GM23338 (cell line): ENCODE results near the gene NKD1. TPM values are rescaled to one million over a fixed set of nuclear protein-coding genes. Genes with fewer than 3 reads are reported as not detected.

ENCODE experiments used
- ATAC-seq: fragments of 200-7000 bp; cut with Tn5 transposase; 3 replicates; pipeline ENCODE4 v1.9.1; 2020
- DNase-seq: peaks from one replicate; pipeline ENCODE4 v3.0.0-alpha.2; 2015; ENCODE audit warnings: low spot score
- H2AFZ ChIP-seq: fragments of 200-600 bp; sonication (generic); 2 replicates; pipeline ENCODE4 v1.8.0; 2016; ENCODE audit warnings: antibody characterized with exemption, mild to moderate bottlenecking, moderate library complexity
- H3F3A ChIP-seq: fragments of 200-600 bp; sonication (generic); replicated peaks from 2 replicates; pipeline ENCODE4 v1.8.0; 2017; ENCODE audit warnings: antibody characterized with exemption, mixed run types, low read depth
- H3K27ac ChIP-seq: fragments of 200-600 bp; sonication (generic); 2 replicates; pipeline ENCODE4 v1.6.1; 2016; ENCODE audit warnings: low read depth
- H3K27me3 ChIP-seq: fragments of 200-600 bp; sonication (generic); 2 replicates; pipeline ENCODE4 v1.8.0; 2016; ENCODE audit warnings: mild to moderate bottlenecking, mixed run types, moderate library complexity; ENCODE audit not compliant: insufficient read depth
- H3K36me3 ChIP-seq: fragments of 200-600 bp; sonication (generic); 2 replicates; pipeline ENCODE4 v1.8.0; 2016; ENCODE audit warnings: mild to moderate bottlenecking; ENCODE audit not compliant: insufficient read depth
- H3K4me1 ChIP-seq: fragments of 200-600 bp; sonication (generic); 2 replicates; pipeline ENCODE4 v1.8.0; 2016; ENCODE audit warnings: mild to moderate bottlenecking, moderate library complexity; ENCODE audit not compliant: insufficient read depth
- H3K4me2 ChIP-seq: fragments of 200-600 bp; sonication (generic); 2 replicates; pipeline ENCODE4 v1.7.1; 2017; ENCODE audit warnings: mixed run types
- H3K4me3 ChIP-seq: fragments of 200-600 bp; sonication (generic); 2 replicates; pipeline ENCODE4 v1.6.1; 2016; ENCODE audit warnings: mixed run types
- H3K79me2 ChIP-seq: fragments of 200-600 bp; sonication (generic); replicated peaks from 2 replicates; pipeline ENCODE4 v1.8.0; 2017; ENCODE audit warnings: mild to moderate bottlenecking; ENCODE audit not compliant: insufficient read depth
- H3K9me2 ChIP-seq: fragments of 200-600 bp; sonication (generic); 2 replicates; pipeline ENCODE4 v1.8.0; 2017; ENCODE audit not compliant: insufficient read depth
- H4K20me1 ChIP-seq: fragments of 200-600 bp; sonication (generic); replicated peaks from 2 replicates; pipeline ENCODE4 v1.8.0; 2017; ENCODE audit warnings: mild to moderate bottlenecking; ENCODE audit not compliant: insufficient read depth
- H3K27ac Mint-ChIP-seq: 2 replicates; pipeline ENCODE4 v1.8.0; 2020; ENCODE audit warnings: inconsistent platforms, mild to moderate bottlenecking, moderate library complexity, mixed read lengths
- H3K27me3 Mint-ChIP-seq: 3 replicates; pipeline ENCODE4 v1.8.0; 2022; ENCODE audit warnings: low read depth, mild to moderate bottlenecking, moderate library complexity, mixed read lengths, inconsistent platforms; ENCODE audit not compliant: insufficient read depth, poor library complexity
- H3K36me3 Mint-ChIP-seq: 3 replicates; pipeline ENCODE4 v1.8.0; 2021; ENCODE audit warnings: low read depth, mild to moderate bottlenecking, inconsistent platforms, moderate library complexity, mixed read lengths
- H3K4me1 Mint-ChIP-seq: 3 replicates; pipeline ENCODE4 v1.8.0; 2020; ENCODE audit warnings: mild to moderate bottlenecking, inconsistent platforms, mixed read lengths
- H3K4me3 Mint-ChIP-seq: 3 replicates; pipeline ENCODE4 v1.8.0; 2021; ENCODE audit warnings: moderate library complexity, mild to moderate bottlenecking, inconsistent platforms, mixed read lengths
- H3K9me3 Mint-ChIP-seq: 3 replicates; pipeline ENCODE4 v1.8.0; 2020; ENCODE audit warnings: moderate library complexity, mild to moderate bottlenecking, inconsistent platforms, mixed read lengths
- CREB1 ChIP-seq: fragments of 250-450 bp; sonication (Bioruptor Pico); IDR thresholded peaks from 2 replicates; pipeline ENCODE4 v1.5.0; 2020; ENCODE audit warnings: low read depth, mild to moderate bottlenecking, moderate library complexity
- CTCF ChIP-seq, 2 experiments: fragments of 200-600 bp in 1 of 2; sonication (generic) in 1 of 2; conservative IDR thresholded peaks; 2 replicates each; pipeline versions ENCODE4 v1.5.1 to v1.6.1; 2016 to 2017; ENCODE audit warnings: antibody characterized with exemption in 2 of 2, low read depth in 2 of 2, mild to moderate bottlenecking in 2 of 2, moderate library complexity in 1 of 2
- ETS1 ChIP-seq: IDR thresholded peaks from 2 replicates; pipeline ENCODE4 v1.6.1; 2016; ENCODE audit warnings: antibody characterized with exemption
- EZH2 ChIP-seq: fragments of 200-600 bp; sonication (generic); IDR thresholded peaks from one replicate; pipeline ENCODE4 v1.8.0; 2017; ENCODE audit warnings: antibody characterized with exemption, mild to moderate bottlenecking, low read depth; ENCODE audit not compliant: unreplicated experiment
- EZH2phosphoT487 ChIP-seq: fragments of 200-600 bp; sonication (generic); IDR thresholded peaks from one replicate; pipeline ENCODE4 v1.8.1; 2018; ENCODE audit warnings: antibody characterized with exemption; ENCODE audit not compliant: unreplicated experiment
- POLR2AphosphoS5 ChIP-seq: IDR thresholded peaks from 2 replicates; pipeline ENCODE4 v1.6.1; 2016; ENCODE audit warnings: antibody characterized with exemption, low read depth
- REST ChIP-seq: IDR thresholded peaks from one replicate; pipeline ENCODE4 v1.6.1; 2018; ENCODE audit warnings: antibody characterized with exemption; ENCODE audit not compliant: unreplicated experiment
- STAT1 ChIP-seq: IDR thresholded peaks from one replicate; pipeline ENCODE4 v1.6.1; 2016; ENCODE audit warnings: antibody characterized with exemption; ENCODE audit not compliant: unreplicated experiment
- ZNF114 ChIP-seq: fragments of 250-450 bp; sonication (Bioruptor Pico); IDR thresholded peaks from 2 replicates; pipeline ENCODE4 v1.5.0; 2020; ENCODE audit warnings: mild to moderate bottlenecking, moderate library complexity
- ZNF331 ChIP-seq: fragments of 250-450 bp; sonication (Bioruptor Pico); IDR thresholded peaks from 2 replicates; pipeline ENCODE4 v1.5.0; 2020; ENCODE audit warnings: low read depth, mild to moderate bottlenecking, moderate library complexity
- ZNF462 ChIP-seq: fragments of 250-450 bp; sonication (Bioruptor Pico); IDR thresholded peaks from 2 replicates; pipeline ENCODE4 v1.5.0; 2020; ENCODE audit warnings: mild to moderate bottlenecking, moderate library complexity
- polyA plus RNA-seq: library from polyadenylated mRNA; unstranded; fragments of >200 nt; fragmentation: Nextera tagmentation; extraction: Ambion mirVana; gene quantifications from 2 replicates; pipeline ENCODE4 v1.2.1, GENCODE V29; 2016
- total RNA-seq: library from RNA; depleted of rRNA; stranded (reverse); fragments of >200 nt; shearing (Covaris generic); gene quantifications from 2 replicates; pipeline ENCODE4 v1.2.3, GENCODE V29; 2014

Gene NKD1
- total and polyA plus RNA-seq, 2 experiments from 2014 or later: 2.1 to 2.3 TPM

GRCh38 chr16:50525262-50525661 is 22.9 kb upstream of the NKD1 start (continued):
- no peak for TF ChIP-seq ZNF462 (CRISPR knock-in tag)

- Histone ChIP-seq H3K27me3 (no peaks in the 10 kb centered on the region), H4K20me1 (no peaks in the 10 kb centered on the region), H3K4me2 (no peak overlapping the region), H3K4me1 (no peaks in the 10 kb centered on the region), H3K79me2 (no peaks in the 10 kb centered on the region), H2AFZ (no peak overlapping the region), H3K27ac (no peak overlapping the region), H3K9me2 (peaks cover 6% of the 10 kb centered on the region; the same call in 1 of the 2 replicates), H3K4me3 (no peak overlapping the region), H3K36me3 (no peaks in the 10 kb centered on the region), H3F3A (no peaks in the 10 kb centered on the region)
- Mint-ChIP-seq H3K36me3 (no peaks in the 10 kb centered on the region; the same call in 2 of the 3 replicates), H3K4me1 (no peaks in the 10 kb centered on the region), H3K9me3 (peaks cover 19% of the 10 kb centered on the region), H3K27ac (no peak overlapping the region), H3K27me3 (peaks cover 2% of the 10 kb centered on the region), H3K4me3 (no peak overlapping the region)
- DNase-seq: no peak
- ATAC-seq: no peak
- no peak for TF ChIP-seq ZNF331
- TF ChIP-seq CREB1 (CRISPR knock-in tag): no peak
- no peak for TF ChIP-seq ZNF114 (CRISPR knock-in tag)
- TF ChIP-seq REST: no peak
- no peak for TF ChIP-seq STAT1
- no peak for TF ChIP-seq CTCF (conservative IDR thresholded peaks at IDR 0.05; ENCODE audit: low read depth in 2 of 2)
- TF ChIP-seq EZH2: no peak
- TF ChIP-seq ETS1: no peak
- TF ChIP-seq POLR2AphosphoS5: no peak
- TF ChIP-seq EZH2phosphoT487: no peak
These were observed 22.5 kb upstream of the NKD1 start for GRCh38 chr16:50525716-50526115.
